ENCODE measurements around the gene VPREB3. TPM values are rescaled to one million over a fixed set of nuclear protein-coding genes. Genes with fewer than 3 reads are reported as not detected.
A peak's percentile ranks its signal among the peaks of the same experiment; 100 is the strongest.

The VPREB3 gene
- total RNA-seq, 1 donor from 2014 or later, result not detected

DNA sequence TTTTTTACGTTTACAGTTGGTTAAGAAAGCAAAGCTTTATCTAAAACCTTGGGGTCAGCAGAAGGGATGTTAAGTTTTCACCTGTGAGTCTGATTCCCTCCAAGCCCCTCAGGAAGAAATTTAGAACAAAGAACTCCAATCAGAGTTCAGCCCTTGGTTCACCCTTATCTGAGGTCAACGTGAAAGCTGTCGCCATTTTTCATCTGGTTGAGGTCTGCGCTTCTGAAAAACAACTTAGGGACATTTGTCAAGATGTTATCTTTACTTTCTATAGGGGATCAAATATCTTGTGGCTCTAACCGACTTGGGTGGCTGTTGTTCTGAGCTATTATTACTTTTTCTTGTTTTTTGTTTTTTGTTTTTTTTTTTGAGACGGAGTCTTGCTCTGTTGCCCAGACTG lies 33.4 kb downstream of the VPREB3 start:
- TF ChIP-seq, protein P1, sequence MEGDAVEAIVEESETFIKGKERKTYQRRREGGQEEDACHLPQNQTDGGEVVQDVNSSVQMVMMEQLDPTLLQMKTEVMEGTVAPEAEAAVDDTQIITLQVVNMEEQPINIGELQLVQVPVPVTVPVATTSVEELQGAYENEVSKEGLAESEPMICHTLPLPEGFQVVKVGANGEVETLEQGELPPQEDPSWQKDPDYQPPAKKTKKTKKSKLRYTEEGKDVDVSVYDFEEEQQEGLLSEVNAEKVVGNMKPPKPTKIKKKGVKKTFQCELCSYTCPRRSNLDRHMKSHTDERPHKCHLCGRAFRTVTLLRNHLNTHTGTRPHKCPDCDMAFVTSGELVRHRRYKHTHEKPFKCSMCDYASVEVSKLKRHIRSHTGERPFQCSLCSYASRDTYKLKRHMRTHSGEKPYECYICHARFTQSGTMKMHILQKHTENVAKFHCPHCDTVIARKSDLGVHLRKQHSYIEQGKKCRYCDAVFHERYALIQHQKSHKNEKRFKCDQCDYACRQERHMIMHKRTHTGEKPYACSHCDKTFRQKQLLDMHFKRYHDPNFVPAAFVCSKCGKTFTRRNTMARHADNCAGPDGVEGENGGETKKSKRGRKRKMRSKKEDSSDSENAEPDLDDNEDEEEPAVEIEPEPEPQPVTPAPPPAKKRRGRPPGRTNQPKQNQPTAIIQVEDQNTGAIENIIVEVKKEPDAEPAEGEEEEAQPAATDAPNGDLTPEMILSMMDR (IDR thresholded peaks at IDR 0.05), result no peak

DNA sequence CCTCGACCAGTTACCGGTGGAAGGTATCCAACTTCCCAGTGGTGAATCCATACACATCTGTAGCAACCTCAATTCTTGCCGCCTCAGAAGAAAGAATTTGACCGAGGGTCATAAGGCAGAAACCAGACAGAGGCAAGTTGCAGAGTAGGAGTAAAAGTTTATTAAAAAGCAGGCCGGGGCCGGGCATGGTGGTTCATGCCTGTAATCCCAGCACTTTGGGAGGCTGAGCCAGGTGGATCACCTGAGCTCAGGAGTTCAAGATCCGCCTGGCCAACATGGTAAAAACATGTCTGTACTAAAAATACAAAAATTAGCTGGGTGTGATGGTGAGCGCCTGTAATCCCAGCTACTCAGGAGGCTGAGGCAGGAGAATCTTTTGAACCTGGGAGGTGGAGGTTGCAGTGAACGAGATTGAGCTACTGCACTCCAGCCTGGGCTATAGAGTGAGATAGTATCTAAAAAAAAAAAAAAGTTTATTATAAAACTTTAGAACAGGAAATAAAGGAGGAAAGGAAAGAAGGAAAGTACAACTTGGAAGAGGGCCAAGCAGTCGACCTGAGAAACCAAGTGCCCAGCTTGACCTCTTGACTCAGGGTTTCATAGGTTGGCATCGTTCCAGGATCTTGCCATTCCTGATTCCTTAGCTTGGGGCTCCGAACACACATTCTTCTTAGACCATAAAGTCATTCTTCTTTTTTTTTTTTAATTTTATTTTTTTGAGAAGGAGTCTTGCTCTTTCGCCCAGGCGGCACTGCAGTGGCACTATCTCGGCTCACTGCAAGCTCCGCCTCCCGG lies 35.7 kb downstream of the VPREB3 start:
- Mint-ChIP-seq H3K9me3 (ENCODE audit: unreplicated experiment) (no peaks in the 10 kb centered on the region), H3K4me3 (ENCODE audit: unreplicated experiment) (peak overlapping the region; percentile 27), H3K27ac (ENCODE audit: unreplicated experiment) (no peak overlapping the region), H3K27me3 (ENCODE audit: unreplicated experiment) (no peaks in the 10 kb centered on the region), H3K36me3 (ENCODE audit: unreplicated experiment) (peaks cover 7% of the 10 kb centered on the region), H3K4me1 (ENCODE audit: unreplicated experiment) (peaks cover 10% of the 10 kb centered on the region)
- TF ChIP-seq, protein P1 (IDR thresholded peaks at IDR 0.05), result no peak
- no peak for DNase-seq (ENCODE audit: extremely low spot score, unreplicated experiment)

More for the DNA sequence above, 33.4 kb downstream of the VPREB3 start:
- Mint-ChIP-seq H3K27me3 (ENCODE audit: unreplicated experiment) (no peaks in the 10 kb centered on the region), H3K36me3 (ENCODE audit: unreplicated experiment) (no peaks in the 10 kb centered on the region), H3K9me3 (ENCODE audit: unreplicated experiment) (no peaks in the 10 kb centered on the region), H3K27ac (ENCODE audit: unreplicated experiment) (no peak overlapping the region), H3K4me3 (ENCODE audit: unreplicated experiment) (no peak overlapping the region), H3K4me1 (ENCODE audit: unreplicated experiment) (peaks cover 5% of the 10 kb centered on the region)
- no peak for DNase-seq (ENCODE audit: extremely low spot score, unreplicated experiment)

DNA sequence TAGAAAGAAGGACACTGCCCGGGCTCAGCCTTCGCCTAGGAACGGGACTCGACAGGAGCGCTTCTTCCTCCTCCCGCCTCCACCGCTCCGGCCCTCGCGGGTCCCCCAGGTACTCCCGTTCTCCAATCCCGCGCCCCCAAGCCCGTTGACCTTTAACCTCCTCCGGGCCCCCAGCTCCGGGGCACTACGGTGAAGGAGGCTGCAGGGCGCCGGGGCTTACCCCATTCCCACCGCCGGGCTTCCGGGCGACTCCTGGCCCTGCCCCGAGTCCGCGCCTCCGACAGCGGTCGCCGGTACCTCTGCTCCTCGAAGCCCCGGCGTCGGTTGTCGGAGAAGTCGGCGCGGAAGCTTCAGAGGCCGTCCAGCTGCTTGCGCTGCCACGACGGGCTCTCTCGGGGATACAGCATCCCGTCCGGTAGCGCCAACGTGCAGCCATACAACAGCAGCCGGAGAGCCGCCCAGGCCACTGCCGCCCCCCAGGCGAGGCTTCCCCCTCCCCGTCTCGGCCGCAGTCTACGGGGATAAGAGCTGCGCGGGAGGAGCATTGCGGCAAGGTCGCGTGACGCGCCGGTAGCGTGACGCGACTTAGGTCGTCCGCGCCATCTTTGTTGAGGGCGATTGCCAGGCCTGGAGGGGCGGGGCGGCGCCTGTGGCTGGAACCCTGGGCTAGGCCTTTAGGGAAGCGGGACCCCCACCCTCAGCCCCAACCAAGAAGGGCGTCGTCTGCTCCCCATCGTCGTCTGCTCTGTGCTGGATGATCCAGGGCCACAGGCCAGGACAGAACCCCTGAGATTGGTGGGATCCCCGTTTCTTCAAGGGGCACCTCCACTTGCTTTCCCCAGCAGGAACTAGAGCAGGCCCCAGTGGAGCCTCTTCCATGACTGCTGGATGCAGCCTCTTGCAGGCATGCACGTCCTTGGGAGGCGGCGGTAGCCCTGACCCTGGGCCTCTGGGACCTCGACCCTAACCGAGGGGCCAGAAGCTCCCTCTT lies 37.1 kb downstream of the VPREB3 start:
- H3K36me3 Mint-ChIP-seq (ENCODE audit: unreplicated experiment), result peaks cover 10% of the 10 kb centered on the region
- H3K4me1 Mint-ChIP-seq (ENCODE audit: unreplicated experiment), result peaks cover 10% of the 10 kb centered on the region
- DNase-seq (ENCODE audit: extremely low spot score, unreplicated experiment), result peak; percentile 94
- H3K27me3 Mint-ChIP-seq (ENCODE audit: unreplicated experiment), result no peaks in the 10 kb centered on the region
- TF ChIP-seq, protein P1 (IDR thresholded peaks at IDR 0.05), result no peak
- peak overlapping the region; percentile 83 for H3K27ac Mint-ChIP-seq (ENCODE audit: unreplicated experiment)
- peak overlapping the region; percentile 74 for H3K4me3 Mint-ChIP-seq (ENCODE audit: unreplicated experiment)
- H3K9me3 Mint-ChIP-seq (ENCODE audit: unreplicated experiment), result no peaks in the 10 kb centered on the region

DNA sequence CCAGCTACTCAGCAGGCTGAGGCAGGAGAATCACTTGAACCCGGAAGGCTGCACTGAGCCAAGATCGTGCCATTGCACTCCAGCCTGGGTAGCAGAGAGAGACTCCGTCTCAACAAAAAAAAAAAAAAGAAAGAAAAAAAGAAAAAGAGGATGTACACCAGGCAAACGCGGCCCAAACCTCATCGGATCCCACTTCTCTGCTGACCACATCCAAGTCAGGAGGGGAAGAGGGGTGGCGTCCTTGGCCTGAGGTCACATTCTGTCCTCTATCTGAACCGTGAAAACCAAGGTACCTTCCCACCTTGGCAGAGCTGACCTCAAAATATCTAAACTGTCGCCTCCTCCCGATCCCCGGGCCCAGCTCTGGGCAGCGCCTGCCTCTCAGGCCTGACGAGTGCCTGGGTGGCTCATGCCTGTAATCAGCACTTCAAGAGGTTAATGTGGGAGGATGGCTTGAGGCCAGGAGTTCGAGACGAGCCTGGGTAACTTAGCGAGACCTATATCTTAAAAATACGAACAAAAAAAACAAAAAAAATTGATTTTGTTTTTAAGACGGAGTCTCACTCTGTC lies 38.3 kb downstream of the VPREB3 start:
- DNase-seq (ENCODE audit: extremely low spot score, unreplicated experiment), result no peak
- Mint-ChIP-seq H3K27ac (ENCODE audit: unreplicated experiment) (no peak overlapping the region), H3K36me3 (ENCODE audit: unreplicated experiment) (peaks cover 15% of the 10 kb centered on the region)

More for the DNA sequence above, 38.3 kb downstream of the VPREB3 start:
- Mint-ChIP-seq H3K4me3 (ENCODE audit: unreplicated experiment) (peak overlapping the region; percentile 74), H3K27me3 (ENCODE audit: unreplicated experiment) (no peaks in the 10 kb centered on the region), H3K9me3 (ENCODE audit: unreplicated experiment) (no peaks in the 10 kb centered on the region), H3K4me1 (ENCODE audit: unreplicated experiment) (peaks cover 10% of the 10 kb centered on the region)
- TF ChIP-seq, protein P1 (IDR thresholded peaks at IDR 0.05), result no peak
